NCI-H82 treated with DMSO at 0.1 percent for 48 hours (cell line): ENCODE data around the gene HOXA10.
A peak's percentile ranks its signal among the peaks of the same experiment; 100 is the strongest.

Source experiments
- DNase-seq: peaks from one replicate; lab custom pipeline; 2025; ENCODE audit not compliant: unreplicated experiment; lab: John Stamatoyannopoulos, UW

The HOXA10 gene

GRCh38 chr7:27203964-27204594 lies 30.0 kb upstream of the HOXA10 start:
- no peak for DNase-seq

DNA sequence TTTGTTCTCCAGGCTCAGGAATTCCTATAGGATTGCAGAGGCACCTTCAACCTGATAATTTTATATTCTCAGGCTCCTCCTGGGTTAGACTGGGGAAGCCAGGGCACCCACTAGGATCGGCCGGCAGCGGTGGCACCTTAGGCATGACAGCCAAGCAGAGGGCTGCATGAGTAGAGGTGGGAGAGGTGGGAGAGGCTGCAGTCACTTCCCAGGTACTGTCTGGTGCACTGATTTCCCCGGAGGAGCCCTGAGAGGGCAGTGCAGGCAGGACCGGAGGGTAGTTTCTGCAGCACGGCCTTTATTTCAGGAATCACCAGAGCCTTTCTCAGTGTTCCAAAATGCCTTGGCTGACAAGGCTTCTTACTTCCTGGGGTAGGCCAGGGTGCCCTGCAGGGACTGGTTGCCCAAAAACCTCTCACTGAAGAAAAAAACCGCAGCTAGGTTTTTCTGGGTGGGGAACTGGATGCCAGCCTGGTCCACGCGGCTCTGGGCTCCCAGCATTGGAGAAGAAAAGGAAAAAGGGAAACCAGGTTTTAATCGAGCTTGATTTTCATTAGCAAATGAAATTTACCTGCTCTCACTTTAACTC lies 29.3 kb upstream of the HOXA10 start:
- DNase-seq: no peak

GRCh38 chr7:27202862-27203134 lies 28.7 kb upstream of the HOXA10 start:
- DNase-seq: no peak

DNA sequence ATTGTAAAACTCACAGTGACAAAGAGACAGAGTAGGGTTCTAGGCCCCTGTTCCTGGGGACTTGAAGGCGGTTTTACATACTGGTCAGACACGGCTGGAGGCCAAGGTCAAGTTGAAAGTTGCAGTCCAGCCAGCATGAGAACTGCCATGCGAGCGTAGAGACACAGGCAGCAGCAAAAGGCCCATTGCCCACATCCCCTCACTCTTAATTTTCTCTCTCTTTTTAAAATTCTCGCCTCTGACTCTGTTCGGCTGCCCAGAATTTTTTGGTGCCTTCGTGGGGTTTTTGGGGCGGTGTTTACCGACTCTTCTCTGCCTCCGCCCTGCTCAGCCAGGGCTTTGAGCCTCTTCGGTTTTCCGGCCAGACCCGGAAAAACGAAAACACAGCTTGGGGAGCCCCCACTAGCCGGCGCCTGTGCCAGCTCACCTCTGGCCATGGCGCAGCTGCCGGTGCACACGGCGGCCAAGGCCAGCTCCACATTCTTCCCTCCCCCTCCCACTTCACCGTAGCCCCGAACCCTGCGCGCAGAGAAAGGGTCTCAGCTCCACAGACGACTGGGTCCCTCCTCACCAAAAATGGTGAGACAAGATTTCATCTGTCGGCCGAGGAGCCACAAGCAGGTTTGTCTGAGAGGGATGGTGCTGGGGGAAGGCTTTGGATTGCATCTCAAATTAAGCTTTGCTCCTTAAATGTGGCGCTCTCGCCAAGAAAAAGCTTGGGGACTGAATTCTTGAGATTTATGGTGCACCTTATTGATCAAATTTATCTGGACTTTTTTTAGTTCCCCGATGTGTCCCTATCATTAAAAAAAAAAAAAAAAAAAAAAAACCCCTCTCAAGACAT lies 28.1 kb upstream of the HOXA10 start:
- DNase-seq: no peak

- peak; percentile 51 for DNase-seq
These were observed 27.5 kb upstream of the HOXA10 start for GRCh38 chr7:27201580-27202017.

DNA sequence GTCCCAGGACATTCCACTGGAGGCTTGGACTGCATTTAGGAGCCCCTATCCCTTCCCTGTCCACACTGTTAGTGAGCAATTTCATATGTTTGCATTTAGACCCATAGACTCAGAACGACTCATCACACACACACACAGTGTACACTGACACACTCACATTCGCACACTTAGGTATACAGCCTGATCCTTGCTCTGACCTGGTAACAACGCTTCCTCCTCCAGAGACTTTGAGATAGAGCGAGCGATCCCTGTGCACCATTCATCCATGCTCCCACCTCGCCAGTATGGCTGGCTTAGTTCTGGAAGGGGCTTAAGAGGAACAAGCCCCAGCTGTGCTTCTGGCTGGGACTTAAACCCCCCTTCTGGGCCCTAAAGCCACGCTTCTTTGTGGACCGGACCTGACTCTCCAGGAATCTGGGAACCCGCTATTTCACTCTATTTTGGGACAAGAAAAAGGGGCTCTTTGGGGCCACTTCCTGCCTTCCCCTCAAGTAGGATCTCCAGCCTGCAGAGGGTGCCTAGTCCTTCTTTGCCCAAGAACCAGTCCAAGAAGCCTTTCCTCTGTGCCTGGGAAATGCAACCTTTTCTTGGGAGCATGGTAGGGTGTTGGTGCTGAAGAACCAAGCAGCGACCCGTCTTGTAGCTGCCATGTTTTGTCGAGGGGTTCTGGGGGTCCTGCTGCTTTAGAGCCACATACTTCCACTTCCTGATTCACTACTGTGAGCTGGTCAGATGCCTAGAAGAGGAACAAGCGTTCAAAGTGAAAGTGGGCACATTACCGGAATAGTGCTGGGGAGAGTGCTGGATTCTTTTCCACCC lies 26.9 kb upstream of the HOXA10 start:
- peak; percentile 63 for DNase-seq

- peak; percentile 68 for DNase-seq
These were observed 26.0 kb upstream of the HOXA10 start, which contains the start of gene HOXA13 for GRCh38 chr7:27199849-27200760. Gene HOXA13, minus strand, starts transcription at chr7:27200091. Its CDS starts 14 bp downstream, at chr7:27200077.

GRCh38 chr7:27198871-27199801 lies 25.0 kb upstream of the HOXA10 start:
- DNase-seq: no peak

DNA sequence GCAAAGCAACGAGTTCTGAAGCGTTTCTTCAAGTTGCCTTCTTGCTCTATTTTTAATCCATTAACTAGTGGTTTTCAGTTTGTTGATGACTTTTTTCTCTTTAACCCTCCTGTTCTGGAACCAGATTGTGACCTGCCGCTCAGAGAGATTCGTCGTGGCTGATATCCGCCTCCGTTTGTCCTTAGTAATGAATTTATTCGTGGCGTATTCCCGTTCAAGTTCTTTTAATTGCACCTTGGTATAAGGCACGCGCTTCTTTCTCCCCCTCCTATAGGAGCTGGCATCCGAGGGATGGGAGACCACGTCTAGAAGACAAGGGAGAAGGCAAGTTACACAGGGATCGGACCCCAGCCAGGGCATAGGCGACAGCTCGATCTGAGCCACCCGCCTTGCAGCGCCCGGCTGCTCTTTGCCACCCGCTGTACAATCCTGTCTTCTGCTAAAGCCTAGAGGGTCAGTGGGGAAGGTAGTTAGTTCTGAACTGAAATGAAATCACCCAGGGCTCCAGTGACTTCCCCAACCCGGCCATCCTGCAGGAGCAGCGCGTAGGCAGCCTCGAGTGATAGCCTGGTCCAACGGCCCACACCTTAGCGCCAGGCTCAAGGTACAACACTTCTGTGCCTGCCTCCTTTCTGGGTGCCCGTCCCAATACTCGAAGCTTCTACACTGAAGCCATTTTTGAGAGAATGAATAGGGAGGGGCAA lies 24.2 kb upstream of the HOXA10 start:
- no peak for DNase-seq

DNA sequence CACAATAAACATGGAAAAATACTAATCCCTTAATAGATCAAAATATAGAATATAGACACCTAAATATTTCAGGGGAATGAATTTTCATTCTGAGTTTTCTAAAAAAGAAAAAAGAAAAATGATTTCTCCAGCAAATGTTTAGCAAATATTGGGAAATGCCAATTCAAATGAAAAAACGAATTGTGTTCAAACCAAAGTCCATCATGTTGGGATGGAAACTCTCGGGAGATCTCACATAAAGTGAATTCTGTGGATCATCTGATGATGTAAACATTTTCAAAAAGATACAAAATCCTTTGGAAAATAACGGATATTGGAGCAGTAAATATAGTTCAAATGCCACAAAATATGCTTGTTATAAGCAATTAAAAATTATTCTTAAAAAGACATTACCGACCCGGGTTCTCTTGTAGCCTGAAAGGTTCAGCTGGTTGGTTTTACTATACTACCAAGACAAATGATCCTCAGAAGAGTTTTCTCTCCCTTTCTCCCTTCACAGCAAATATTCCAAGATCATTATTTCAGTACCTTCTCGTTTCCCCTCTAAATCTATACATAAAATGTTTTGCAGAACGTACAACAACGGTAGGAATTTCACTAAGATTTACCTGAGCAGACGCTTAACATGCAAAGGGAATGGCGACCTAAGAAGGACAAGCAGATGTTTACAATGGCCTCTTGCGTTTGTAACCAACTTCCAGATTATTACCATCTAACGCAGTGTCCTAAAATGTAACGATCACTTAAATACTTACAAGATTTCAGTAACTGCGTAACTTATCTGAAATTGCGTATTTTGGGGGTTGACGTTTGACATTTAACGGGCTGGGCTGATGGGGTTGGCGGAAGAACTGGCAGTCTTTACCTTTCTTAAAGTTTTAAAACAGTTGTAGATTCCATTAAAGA lies 23.3 kb upstream of the HOXA10 start:
- no peak for DNase-seq

- peak; percentile 62 for DNase-seq
These were observed 22.2 kb upstream of the HOXA10 start for GRCh38 chr7:27196287-27196767.

GRCh38 chr7:27194686-27195379 lies 20.7 kb upstream of the HOXA10 start:
- no peak for DNase-seq

DNA sequence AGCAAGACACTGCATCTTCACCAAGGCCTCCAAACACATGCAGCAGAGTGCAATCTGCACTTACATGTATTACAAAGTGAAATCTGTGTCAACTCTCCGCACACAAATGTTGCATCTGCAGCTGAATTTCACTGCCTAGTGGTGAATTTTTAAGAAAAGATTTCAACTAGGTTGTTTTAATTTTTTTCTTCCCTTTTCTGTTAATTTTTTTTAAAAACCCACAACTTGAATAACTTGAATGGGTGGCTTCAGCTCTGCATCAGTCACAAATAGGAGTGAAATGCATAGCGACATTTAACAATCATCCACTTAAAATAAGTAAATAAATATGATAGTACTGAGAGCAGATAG lies 19.9 kb upstream of the HOXA10 start:
- DNase-seq: no peak

DNA sequence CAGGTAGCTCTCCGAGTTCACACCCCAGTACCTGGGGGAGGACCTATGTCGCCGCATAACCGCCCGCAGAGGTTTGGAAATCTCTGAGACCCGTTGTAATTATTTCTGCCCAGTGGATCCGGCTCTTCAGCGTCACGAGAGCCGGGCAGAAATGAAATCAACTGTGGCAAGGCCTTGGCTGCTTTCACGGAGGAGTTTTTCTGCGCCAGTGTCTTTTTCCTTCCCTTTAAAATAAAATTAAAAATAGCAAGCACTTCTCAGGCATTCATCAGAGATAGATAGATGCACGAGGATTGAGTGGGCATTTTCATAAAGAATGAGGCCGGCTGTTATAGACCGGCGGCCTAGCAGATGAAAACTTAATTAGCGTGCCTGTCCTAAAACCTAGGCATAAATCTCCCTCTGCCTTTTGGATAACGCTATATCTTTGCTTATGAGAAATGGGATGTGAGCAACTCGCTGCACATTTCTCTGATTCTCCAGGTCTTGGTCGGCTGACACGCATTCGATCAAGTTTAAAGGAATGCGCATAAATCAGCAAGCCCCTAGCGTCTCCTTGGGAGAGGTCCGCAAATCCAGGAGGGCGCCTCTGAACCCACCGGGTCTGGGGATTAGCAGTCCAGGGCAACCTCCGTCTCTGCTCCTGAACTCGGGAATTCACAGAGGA lies 19.3 kb upstream of the HOXA10 start:
- no peak for DNase-seq

DNA sequence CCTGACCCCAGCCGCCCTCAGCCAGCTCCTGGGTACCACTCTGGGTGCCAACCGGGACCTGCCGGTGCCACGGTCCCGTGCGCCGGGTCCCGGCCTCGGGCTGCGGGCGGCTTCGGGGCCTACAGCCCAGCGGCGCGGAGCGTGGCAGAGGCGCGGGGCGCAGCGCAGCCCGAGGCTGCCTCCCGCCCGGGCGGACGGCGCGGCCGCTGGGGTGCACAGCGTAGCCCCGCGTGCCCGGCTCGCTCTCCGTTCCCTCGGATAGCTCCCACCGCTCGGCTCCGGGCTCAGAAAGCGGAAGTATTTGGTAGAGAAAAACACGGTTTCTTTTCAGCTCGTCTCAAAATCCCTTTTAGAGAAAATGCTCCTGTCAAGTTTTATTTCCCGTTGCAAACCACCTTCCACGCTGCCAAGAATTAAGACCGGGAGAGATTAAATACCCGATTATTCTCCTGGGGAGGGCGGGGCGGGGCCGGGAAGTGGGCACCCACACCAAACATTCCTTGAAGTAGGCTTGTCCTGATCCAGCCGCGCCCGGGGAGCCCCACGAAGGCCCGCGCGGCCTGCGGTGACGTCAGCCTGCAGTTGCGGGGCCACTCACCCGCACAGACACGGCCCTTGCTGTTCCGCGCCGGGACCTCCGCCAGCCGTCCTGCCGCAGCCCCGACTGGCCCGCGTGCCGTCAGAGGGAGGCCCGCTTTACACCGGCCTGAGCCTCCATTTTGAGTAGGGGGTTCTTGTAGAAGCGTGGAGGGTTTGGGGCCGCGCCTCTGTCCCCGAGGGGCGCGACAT lies 18.6 kb upstream of the HOXA10 start:
- no peak for DNase-seq
